Measurements from ENCODE around the gene ADARB1.

Gene ADARB1

DNA sequence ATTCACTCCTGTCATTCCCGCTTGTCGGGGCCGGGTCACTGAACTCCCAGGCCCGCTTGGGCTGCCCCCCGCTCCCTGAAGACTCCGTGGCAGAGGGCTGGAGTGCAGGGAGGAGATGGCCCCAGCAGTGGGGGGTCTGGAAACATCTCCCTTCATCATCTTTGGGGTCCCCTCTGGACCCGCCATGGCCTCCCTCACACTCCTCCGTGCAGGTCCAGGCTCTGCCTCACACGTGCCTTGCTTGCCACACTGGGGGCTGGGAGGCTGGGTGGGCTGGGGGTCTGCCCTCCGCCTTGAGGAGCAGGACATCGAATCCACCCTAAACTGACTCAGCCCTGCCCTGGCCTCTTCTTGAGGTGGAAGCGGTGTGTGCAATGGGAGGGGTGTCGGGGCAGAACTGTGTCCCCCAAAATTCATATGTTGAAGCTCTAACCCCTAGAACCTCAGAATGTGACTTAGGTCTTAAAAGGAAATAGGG is 178.1 kb downstream of the ADARB1 start:
- DNase-seq (ENCODE audit: low read depth) = no peak

DNA sequence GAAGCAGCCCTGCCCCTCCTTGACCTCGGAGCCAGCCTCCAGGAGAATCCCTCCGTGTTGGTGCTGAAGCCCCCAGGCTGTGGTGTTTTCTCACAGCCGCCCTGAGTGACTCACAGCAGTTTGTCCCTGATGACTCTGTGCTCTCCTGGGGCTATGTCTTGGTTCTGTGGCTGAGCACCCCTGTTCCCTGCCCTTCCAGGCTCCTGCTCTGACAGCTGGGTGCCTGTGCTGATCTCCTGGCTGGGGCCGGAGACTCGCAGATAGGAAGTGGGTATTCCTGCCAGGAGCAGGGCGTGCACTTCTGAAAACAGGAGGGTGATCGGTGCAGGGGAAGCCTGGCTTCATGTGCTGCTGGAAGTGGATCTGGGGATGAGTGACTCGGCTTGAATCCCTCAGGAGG is 178.8 kb downstream of the ADARB1 start:
- DNase-seq (ENCODE audit: low read depth) = no peak

DNA sequence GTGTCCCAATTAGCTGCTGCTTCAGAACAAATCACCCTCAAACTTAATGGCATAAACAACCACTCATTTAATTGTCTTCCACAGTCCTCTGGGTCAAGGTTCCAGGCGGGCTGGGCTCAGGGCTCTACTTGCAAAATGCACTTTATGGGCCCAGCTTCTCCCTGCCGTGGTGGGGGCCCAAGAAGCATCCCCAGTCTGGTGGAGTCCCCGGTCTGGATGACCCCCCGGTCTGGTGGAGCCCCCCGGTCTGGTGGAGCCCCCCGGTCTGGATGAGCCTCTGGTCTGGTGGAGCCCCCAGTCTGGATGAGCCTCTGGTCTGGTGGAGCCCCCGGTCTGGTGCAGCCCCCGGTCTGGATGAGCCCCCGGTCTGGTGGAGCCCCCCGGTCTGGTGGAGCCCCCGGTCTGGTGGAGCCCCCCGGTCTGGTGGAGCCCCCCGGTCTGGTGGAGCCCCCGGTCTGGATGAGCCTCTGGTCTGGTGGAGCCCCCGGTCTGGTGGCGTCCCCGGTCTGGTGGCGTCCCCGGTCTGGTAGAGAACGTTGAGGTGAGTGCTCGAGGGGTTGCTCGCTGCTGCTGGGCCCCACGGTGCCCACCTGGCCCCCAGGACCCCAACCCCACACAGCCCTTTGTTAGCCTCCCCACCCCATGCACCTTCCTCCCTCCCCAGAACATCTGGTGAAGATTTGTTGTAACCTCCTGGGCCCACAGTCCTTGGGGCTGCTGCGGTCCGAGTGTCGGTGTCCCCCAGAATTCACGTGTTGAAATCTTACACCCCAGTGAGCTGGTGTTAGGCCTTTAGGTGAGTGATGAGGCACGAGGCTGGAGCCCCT is 179.5 kb downstream of the ADARB1 start:
- no peak for DNase-seq (ENCODE audit: low read depth)

DNA sequence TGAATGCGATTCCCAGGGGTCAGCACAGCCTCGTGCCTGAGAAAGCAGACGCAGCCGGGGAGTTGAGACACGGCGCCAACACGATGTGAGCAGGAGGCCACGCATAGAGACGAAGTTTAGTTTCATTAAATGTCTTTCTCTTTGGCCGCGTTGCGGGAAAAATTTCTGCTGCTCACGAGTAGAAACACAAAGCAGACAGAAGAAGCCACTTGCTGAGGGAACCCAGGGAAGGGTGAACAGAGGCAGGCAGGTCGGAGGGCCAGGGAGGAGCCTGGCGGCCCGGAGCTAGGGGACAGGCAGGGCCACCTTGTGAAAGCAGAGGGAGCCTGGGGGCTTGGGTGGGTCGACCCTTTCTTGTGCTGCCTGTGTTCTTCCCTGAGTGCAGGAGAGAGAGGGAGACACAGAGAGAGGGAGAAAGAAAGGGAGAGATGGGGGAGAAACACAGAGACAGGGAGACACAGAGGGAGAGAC is 180.1 kb downstream of the ADARB1 start:
- DNase-seq (ENCODE audit: low read depth) = no peak

DNA sequence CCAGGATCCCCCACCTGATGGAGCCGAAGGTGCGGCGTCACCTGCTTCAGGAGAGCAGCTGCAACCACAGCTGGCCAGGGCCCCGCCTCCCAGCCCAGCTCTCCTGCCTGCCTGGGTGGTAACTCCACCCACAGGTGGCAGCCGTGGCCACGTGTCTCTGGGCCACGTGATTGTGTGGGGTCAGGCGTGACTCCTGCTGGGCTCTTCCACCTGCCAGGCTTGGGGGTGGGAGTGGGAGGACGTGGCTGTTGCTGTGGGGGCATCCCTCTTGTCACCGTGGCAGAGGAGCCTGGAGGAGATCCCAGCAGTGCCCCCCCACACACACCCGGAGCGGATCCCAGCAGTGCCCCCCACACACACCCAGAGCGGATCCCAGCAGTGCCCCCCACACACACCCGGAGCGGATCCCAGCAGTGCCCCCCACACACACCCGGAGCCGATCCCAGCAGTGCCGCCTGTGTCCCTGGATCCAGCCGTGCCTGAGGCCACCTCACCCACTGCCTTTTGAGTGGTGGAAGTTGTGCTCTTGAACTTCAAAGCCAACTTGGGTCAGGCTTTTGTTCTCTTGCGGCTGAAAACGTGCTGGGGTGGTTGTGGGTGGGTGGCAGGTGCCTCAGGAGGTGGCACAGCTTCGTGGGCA is 181.1 kb downstream of the ADARB1 start:
- no peak for DNase-seq (ENCODE audit: low read depth)

DNA sequence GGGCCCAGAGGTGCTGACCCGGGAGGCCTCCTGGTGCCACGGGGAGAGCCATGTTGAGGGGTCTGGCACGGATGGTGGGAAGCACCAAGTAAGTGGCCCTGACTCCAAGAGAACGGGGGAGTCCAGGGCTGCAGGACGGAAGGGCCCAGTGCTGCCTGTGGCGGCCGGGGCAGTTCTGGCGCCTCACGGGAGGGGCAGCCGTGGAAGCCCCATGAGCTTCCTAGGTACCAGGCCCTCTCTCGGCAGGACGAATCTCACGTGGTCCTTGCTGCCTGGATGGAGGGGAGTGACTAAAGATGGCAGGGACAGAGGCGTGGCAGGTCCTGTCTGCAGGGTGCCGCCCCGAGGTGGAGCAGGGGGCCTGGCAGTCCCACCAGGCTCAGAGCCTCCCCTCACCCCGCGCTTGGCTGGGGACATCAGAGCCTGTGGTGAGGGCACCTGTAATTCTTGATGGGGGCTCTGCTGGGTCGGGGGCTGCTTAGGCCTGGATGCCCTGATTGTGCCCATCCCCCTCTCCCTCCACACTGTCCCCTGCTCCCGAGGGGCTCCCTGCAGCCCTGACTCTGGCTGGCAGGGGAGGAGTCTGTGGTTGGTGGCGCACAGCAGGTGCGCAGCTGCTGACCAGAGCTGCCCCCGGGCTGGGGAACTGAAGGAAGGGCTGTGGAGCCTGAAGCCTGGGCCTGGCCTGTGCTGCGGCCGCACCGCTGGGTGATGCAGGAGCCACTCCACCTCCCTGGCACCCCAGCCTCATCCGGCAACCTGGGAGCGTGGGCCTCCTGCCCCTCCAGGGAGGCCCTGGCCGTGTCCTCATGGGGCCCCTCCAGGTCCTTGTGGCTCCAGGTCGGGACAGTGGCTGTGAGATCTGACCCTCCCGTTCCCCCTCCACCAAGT is 181.9 kb downstream of the ADARB1 start:
- no peak for DNase-seq (ENCODE audit: low read depth)

DNA sequence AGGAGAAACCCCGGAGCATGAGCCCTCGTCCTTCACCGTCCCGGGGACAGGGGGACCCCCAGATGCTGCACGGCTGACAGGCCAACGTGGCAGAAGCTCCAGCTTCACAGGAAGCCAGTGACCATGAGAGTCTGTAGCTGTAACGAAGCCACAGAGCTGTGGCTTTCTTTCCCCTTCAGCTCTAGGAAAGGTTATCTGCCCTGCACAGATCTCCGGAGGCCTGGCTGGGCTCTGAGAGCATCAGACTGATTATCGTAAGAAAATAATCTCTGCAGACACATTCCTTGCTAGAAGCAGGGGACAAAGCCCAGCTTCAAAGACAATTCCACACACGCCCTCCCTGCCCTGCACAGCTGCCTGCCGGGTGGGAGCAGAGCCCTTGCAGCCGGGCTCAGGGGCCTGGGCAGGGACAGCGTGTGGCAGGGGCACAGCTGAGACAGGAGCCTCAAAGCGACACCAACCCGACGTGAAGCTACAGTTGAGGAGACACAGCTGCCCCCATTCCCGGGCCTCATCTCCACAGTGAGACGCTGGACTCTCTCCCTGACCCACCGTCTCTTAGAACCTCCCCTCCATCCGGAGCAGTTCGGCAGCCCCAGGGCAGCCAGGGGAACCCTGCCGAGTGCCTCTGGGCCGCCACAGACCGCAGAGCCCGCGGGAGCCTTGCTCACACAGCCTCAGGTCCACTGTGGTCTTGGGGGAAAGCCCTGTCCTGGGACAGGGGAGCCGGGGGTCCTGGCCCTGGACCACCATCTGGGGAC is 182.7 kb downstream of the ADARB1 start:
- DNase-seq (ENCODE audit: low read depth) = no peak

DNA sequence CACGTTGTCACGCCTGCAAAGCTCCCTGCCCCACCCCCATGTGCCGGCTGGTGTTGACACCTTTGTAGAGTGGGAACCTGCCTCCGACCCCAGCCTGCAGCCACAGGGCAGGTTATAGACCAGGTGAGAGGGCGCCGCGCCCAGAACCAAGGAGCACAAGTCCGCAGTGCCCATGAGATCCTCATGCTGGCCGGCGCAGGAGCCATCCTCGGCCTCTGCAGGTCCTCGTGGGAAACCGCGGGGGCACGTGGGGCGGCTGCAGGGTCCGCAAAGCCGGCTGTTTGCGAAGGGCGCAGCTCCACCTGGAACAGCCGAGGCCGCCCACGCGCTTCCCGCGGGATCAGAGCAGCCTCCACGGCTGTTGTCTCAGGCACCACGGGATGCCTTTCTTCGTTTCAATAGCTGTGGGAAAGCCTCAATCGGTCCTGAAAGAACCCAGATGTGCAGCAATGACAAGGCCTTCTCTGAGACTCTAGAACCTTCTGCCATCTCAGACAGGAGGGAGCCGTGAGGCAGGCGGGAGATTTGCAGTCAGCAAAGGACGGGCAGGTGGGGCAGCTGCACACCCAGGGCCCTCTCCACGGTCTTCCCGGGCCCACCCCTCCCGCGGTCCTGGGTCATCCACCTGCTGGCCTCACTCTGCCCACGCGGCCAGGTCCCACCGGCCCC is 183.4 kb downstream of the ADARB1 start:
- DNase-seq (ENCODE audit: low read depth) = no peak

DNA sequence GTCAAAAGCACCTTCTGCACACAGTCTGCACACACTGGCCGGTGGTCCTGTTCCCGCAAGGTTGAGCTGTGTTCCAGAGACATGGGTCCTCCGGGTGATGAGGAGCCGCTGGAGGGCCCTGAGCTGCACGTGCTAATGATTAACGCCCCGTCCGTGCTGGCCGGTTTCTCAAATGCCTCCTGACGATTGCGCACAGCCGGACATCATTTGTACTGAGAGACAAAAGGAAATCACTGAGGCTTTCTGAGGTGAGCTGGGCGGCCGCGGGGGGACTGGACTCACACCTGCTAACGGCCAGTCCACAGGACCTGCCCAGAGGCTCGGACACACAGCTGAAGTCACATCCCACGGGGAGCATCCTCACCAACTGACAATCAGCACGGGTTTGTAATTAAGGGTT is 184.1 kb downstream of the ADARB1 start:
- DNase-seq (ENCODE audit: low read depth) = no peak

DNA sequence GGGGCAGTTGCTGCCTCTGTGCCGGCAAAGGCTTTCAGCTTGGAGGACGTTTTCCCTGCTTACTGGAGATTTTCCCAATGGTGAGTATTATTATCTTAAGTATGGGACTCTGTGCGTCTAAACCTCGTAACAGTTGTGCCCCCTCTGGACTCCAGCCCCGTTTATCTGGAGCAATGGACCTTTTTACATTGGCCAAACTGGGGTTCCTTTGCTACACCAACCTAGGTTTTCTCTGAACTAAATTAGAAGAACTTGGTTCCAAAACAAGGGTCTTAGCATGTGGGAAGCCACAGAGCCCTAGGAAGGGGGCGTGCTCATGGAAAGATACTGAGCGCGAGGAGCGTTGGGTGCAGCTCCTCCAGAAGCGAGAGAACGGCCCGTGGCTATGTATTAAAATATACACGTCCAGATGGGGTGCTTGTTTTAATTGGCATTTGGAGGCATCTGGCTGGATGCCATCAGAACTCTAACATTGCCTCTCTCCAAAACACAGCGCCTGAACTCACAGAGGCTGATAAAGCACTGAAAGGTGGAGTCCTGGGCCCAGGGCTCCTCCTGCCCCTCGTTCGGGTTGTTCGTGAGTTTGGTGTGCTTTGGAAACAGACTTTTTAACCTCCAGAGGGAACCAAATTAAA is 184.9 kb downstream of the ADARB1 start:
- no peak for DNase-seq (ENCODE audit: low read depth)

DNA sequence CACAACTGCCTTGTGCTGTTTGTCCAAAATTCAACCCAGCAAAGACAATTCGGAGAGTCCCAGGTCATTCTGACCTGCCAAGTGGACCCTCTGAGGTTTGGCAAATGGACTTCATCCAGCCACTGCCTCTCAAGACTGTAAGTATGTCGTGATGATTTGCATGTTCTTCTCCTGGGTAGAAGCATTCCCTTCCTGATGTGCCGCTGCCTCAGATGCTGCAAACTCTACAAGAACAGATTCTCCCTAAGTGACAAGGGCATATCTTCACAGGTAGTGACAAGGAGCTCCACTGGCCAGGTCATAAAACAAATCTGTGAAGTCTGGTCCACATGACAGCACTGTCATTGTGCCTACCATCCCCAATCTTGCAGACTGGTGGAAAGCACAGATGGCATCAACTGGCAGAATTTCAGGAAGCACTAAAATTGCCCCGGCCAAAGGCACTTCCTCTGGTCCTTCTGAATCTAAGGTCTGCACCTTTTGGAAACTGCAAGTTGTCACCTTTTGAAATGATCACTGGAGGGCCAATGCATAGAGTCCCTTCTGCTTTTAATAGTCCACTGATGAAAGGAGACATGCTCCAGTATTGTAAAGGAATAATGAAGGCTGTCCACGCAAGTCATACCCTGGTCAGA is 185.9 kb downstream of the ADARB1 start:
- no peak for DNase-seq (ENCODE audit: low read depth)

DNA sequence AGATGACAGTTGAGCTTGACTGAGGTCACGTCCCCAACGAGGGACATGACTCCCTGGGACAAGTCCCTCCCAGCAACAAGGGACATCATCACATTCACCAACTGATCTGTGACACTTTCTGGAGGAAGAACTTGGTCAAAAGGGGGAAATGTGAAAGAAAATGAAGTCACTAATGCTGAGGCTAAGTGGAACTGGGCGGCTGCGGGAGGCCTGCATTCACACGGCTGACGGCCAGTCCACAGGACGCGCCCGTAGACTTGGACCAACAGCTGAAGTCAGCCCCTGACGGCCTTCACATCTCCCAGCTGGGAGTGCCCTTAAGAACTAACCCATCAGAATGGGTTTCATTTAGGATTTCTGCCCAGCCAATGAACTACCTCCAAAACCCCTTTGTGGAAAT is 186.7 kb downstream of the ADARB1 start:
- DNase-seq (ENCODE audit: low read depth) = no peak

DNA sequence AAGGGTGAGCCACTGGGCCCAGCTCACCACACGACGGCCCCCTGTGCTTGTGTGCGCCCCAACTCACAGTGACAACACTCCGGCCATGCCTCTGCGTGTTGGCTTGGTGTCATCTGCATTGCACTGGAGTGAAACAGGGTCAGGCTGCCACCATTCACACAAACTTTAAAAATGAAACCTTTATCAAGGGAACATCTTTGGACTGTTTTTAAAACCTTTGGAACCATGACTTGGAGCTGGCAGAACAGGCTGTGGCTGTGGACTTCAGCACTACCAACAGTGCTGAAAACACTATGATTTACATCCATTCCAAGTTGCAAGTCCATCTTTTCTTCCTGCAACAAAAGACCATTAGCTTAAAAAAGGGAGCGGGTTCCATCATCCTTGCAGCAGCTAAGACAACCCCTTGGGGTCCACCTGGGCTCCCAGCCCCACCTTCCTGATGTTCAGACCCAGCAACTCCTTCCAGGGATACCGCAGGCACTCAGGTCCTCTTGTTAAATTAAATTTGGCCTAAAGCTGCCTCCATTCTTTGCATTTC is 187.7 kb downstream of the ADARB1 start:
- no peak for DNase-seq (ENCODE audit: low read depth)

DNA sequence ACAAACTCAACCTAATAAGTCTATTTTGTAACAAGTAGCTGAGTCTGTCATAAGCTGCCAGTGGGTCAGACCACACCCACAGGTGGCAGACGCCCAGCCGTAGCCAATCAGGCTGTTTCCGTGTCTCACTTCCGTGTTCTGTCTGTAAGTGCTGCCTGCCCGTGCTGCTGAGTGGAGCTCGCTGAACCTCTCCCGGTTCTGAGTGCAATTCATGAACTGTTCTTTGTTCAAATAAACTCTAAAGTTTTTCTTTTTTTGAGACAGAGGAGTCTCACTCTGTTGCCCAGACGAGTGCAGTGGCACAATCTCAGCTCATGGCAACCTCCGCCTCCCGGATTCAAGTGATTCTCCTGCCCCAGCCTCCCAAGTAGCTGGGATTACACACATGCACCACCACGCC is 188.2 kb downstream of the ADARB1 start:
- DNase-seq (ENCODE audit: low read depth) = no peak

DNA sequence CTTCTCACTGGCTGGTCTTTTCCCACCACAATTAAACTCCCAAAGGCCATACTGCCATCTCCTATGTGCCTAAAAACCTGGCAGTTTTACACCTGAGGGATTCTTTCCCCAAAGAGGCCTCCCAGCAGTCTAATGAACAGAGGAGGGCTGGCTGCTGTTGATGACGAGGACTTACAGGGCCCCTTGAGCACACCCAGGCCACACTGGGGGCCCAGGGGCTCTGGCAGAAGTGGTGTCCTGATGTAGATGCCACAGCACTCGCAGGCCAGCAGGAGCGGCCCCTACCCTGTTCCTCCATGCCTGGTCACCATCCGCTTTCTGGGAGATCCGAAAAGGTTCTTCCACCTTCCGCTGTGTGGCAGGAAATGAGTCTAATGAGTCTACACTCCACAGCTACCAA is 189.2 kb downstream of the ADARB1 start:
- DNase-seq (ENCODE audit: low read depth) = no peak

DNA sequence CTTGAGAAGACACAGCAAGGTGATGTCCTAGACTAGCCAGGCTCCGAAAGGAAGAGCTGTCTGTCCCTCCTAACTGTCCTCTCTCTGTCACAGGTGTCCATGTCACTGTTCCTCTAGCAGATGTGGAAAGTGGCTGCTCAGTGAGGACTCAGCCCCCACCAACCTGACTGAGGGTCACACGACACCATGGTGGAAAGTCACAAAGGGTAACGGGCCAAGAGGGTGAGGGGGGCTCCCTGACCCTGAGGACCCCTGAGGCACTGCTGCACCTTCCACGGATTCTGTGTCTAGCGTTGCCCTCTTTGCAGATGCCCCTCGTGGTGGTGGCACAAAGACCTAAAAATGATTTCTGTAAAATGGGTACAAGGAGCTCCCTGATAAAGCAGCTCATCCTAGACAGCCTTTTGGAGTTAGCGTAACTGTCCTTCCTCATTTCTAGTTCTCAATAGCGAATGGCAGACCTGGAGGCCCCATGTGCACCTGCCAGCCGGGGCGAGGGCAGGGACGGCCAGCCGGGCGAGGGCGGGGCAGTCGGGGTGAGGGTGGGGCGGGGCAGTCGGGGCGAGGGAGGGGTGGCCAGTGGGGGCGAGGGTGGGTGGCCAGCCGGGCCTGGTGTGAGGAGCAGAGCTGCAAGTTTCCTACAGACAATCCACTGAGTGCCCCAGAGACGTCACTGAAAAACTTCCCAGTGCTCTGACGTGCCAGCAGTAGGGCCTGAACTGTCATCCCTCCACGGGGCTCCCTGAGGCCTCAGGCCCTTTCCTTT is 189.9 kb downstream of the ADARB1 start:
- DNase-seq (ENCODE audit: low read depth) = no peak

DNA sequence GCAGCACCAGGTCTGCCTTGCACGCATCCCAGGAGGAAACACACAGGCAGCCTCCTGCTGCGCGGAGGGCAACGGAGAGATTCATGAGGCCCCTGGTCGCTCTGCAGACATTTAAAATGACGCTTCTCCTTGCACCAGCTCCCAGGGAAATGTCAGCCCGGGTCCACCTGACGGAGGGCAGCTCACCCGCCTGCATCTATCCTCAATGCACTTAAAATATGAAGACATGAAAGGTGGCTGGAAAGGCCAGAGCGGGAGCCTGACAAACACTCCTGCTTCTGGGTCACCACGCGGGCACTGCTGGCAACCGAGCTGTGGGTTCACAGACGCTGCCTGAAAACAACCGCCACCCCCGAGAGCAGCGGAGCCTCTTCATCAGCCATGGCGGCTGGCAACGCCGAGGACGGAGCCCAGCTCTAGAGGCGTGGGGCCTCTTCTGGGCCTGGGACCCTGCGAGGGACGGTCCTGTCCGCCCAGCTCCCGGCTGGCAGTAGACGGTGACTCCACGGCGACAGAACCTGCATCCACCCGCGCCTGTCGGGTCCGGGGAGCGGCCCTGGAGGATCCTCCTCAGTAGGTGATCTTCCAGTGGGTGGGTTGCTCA is 190.6 kb downstream of the ADARB1 start:
- DNase-seq (ENCODE audit: low read depth) = no peak

DNA sequence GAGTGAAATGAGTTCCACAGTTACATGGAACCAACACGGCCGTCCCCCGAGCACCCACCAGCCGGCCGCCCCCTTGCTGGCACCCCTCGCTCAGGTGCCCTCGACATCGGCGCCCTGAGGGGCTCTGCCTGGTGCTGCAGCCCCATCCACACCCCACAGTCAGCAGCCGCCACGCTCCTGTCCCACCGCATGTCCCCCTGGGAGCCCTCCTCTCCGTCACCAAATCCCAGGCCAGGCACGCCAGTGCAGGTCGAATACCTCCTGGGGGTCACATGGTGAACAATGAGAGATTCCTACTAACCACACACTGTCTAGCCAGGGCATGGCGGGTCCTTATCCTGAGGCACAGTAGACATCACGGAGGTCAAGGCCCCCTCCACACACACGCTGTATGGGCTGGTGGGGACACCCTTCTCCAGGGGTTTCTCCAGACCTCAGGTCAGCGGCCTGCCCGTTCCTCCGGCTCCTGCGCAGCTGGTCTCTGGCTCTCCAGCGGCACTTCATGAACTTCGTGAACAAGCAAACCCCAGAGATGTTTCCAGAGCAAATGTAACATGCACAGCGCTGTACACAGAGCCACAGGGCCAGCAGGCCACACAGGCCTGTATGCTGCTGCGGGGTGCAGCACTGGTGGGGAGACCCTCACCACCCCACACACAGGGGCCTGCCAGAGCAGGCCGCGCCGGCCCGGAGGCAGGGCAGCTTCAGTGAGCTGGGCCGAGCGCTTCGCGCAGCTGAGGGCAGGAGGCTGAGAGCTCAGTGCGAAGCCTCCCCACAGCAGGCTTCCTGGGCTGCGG is 191.5 kb downstream of the ADARB1 start:
- no peak for DNase-seq (ENCODE audit: low read depth)
